Kidney (tissue), 14 donors: Measurements from ENCODE around the gene SLC25A22. TPM values are rescaled to one million over a fixed set of nuclear protein-coding genes. Genes with fewer than 3 reads are reported as not detected.

Experiments
- DNase-seq, 5 donors: peaks; one replicate each; pipeline ENCODE4 v3.0.0-alpha.2; 2013 to 2020
- FAIRE-seq: peaks from 2 replicates; lab custom pipeline; 2012; peaks lifted over from hg19 to GRCh38; lab: Jason Lieb, UNC
- H3K27ac ChIP-seq, 2 donors: one replicate each; pipeline ENCODE4 v1.7.0; 2013; ENCODE audit warnings: low read depth in 2 of 2, low read length in 2 of 2, inconsistent platforms in 1 of 2
- H3K27me3 ChIP-seq: one replicate; pipeline ENCODE4 v1.7.1; 2013; ENCODE audit warnings: low read length, inconsistent platforms; ENCODE audit not compliant: control insufficient read depth, insufficient read depth
- H3K36me3 ChIP-seq, 3 donors: one replicate each; pipeline versions ENCODE4 v1.7.0 to v1.7.1; 2013; ENCODE audit warnings: low read length in 3 of 3, control low read depth in 1 of 3, inconsistent platforms in 1 of 3; ENCODE audit not compliant: insufficient read depth in 3 of 3, control insufficient read depth in 2 of 3
- H3K4me1 ChIP-seq, 3 donors: one replicate each; pipeline versions ENCODE4 v1.7.0 to v1.7.1; 2013; ENCODE audit warnings: low read length in 3 of 3, inconsistent platforms in 1 of 3, low read depth in 1 of 3; ENCODE audit not compliant: control insufficient read depth in 2 of 3, insufficient read depth in 2 of 3
- H3K4me3 ChIP-seq, 3 donors: one replicate each; pipeline versions ENCODE4 v1.7.0 to v1.8.1; 2013; ENCODE audit warnings: low read length in 3 of 3, control low read depth in 1 of 3, inconsistent platforms in 1 of 3
- H3K9ac ChIP-seq, 3 donors: one replicate each; pipeline versions ENCODE4 v1.7.0 to v1.7.1; 2013; ENCODE audit warnings: low read length in 3 of 3, control low read depth in 1 of 3, inconsistent platforms in 1 of 3
- H3K9me3 ChIP-seq, 3 donors: one replicate each; pipeline versions ENCODE4 v1.7.0 to v1.7.1; 2013; ENCODE audit warnings: low read length in 3 of 3, control low read depth in 1 of 3, inconsistent platforms in 1 of 3; ENCODE audit not compliant: control insufficient read depth in 2 of 3, insufficient read depth in 1 of 3
- intact Hi-C: fragments of 100-400 bp; cut with DNase I; formaldehyde crosslinking; loops from one replicate; pipeline ENCODE4 v1.11.1; 2022
- polyA plus RNA-seq: library from polyadenylated mRNA; stranded (reverse); fragments of 350-450 nt; fragmentation: Illumina TruSeq; extraction: RNeasy Lipid Tissue Mini Kit (QIAGEN cat#74804); gene quantifications from one replicate; pipeline ENCODE4 v1.2.3, GENCODE V29; 2014; ENCODE audit warnings: low read depth, low replicate concordance; ENCODE audit not compliant: insufficient read depth
- total RNA-seq: library from RNA; stranded (reverse); fragmentation: NEBNext Ultra II Directional; extraction: Animal tissue kit (Norgen Biotek cat#: 25700); gene quantifications from one replicate; pipeline ENCODE4 v1.2.1, GENCODE V29; 2021
- TF ChIP-seq, protein P1 (sequence below): IDR thresholded peaks from 3 replicates; pipeline ENCODE4 v1.5.1; 2012; ENCODE audit warnings: mild to moderate bottlenecking, moderate library complexity, borderline replicate concordance; ENCODE audit not compliant: insufficient read depth; ENCODE audit errors: extremely low read depth
- donor health status: control.
- donor health status: control.
- donor health status: control.
- donor health status: control.
- donor health status: control.
- donor health status: DM: yes; HTN: yes; CAD: no.
- donor health status: Normal renal cell carcinoma (clear cell type).

Gene SLC25A22
- total and polyA plus RNA-seq, 2 donors from 2014 or later, result 14.3 to 17.8 TPM

DNA sequence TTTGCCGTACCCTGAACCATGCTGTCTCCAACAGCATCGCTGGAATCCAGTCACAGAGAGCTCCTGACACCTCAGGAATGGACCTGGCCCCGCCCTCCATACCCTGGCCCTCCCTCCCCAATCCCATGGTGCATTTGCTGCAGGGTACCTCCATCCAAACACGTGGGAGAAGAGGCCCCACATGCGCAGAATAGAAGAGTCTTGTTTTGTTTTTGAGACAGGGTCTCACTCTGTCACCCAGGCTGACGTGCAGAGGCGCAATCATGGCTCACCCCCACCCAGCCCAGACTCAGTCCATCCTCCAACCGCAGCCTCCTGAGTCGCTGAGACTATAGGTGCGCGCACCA, 18.3 kb upstream of the SLC25A22 start:
- H3K36me3 ChIP-seq, result peaks cover 6 to 14% (median 10%) of the 10 kb centered on the region in 3 donors
- no peaks in the 10 kb centered on the region for H3K27me3 ChIP-seq
- no peak overlapping the region for H3K27ac ChIP-seq
- intact Hi-C loops, result no loop called here
- H3K4me3 ChIP-seq, result no peak overlapping the region
- TF ChIP-seq, protein P1, sequence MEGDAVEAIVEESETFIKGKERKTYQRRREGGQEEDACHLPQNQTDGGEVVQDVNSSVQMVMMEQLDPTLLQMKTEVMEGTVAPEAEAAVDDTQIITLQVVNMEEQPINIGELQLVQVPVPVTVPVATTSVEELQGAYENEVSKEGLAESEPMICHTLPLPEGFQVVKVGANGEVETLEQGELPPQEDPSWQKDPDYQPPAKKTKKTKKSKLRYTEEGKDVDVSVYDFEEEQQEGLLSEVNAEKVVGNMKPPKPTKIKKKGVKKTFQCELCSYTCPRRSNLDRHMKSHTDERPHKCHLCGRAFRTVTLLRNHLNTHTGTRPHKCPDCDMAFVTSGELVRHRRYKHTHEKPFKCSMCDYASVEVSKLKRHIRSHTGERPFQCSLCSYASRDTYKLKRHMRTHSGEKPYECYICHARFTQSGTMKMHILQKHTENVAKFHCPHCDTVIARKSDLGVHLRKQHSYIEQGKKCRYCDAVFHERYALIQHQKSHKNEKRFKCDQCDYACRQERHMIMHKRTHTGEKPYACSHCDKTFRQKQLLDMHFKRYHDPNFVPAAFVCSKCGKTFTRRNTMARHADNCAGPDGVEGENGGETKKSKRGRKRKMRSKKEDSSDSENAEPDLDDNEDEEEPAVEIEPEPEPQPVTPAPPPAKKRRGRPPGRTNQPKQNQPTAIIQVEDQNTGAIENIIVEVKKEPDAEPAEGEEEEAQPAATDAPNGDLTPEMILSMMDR, result no peak
- DNase-seq (no peak), FAIRE-seq (no peak)
- no peak overlapping the region for H3K9ac ChIP-seq
- H3K9me3 ChIP-seq, result no peaks in the 10 kb centered on the region
- H3K4me1 ChIP-seq, result peaks cover 0 to 20% (median 15%) of the 10 kb centered on the region in 3 donors

DNA sequence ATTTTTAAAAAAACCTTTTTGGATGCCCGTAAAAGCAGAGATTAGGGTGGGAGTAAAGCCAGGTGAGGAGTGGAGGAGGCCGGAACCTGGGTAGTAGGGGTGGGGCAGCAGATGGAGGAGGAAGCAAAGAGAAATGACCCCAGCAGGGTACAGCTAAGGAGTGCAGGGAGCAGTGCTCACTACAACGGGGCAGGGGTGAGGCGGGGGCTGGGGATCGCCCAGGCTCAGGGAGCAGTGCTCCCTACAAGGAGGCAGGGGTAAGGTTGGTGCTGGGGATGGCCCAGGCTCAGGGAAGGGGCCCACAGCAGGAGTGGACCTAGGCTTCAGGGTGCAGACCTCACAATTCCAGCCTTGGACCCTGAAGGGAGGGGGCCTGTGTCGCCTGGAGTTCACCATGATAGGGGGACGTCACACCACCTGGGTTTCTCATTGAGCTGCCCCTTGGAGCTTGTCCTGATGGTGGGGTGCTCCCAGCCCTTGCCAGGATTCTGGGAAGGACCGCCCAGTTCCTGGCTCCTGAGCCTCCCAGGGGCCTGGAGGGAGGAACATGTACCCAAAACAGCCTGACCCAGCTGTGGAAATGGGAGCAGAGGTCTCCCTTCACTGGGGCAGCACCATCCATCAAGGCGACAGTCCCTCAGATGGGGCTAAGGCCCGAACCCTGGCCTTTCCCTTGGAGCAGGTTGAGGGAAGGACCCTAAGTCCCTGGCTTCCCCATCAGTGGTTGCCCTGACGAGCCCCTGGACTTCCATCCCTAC, 17.8 kb upstream of the SLC25A22 start:
- Histone ChIP-seq H3K9me3 (no peaks in the 10 kb centered on the region), H3K9ac (no peak overlapping the region), H3K27me3 (no peaks in the 10 kb centered on the region), H3K4me3 (no peak overlapping the region), H3K27ac (no peak overlapping the region), H3K4me1 (peaks cover 2 to 20% (median 14%) of the 10 kb centered on the region in 3 donors), H3K36me3 (peaks cover 6 to 14% (median 14%) of the 10 kb centered on the region in 3 donors)
- intact Hi-C loops, result no loop called here
- TF ChIP-seq, protein P1, result no peak
- no peak for DNase-seq
- FAIRE-seq, result no peak

DNA sequence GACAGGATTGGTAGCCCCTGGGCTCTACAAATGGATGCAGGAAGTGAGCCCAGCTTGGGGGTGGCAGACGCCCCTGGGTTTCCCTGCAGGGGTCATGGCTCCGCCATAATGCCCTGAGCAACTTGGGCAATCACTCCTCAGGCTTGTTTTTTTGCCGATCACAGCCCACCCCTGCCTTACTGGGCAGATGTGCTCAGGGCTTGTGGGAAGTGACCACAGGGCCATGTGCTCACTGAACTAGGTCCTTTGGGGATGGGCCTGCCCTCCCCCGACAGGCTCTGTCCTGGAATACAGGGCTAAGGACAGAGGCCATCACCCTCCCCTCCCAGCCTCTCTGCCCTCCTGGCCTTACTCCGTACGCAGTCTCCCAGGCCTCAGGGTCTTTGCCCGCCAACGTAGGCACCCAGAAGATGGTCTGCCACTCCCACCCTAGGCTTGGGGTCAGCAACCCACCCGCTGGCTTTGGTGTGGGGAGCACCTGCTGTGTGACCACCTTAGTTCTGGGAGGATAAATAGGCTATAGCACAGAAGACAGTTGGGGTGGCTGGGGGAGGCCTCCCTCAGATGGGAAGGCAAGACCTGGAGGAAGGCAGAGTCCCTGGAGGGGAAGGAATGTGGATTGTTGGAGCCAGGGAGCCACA, 15.5 kb upstream of the SLC25A22 start:
- H3K4me3 ChIP-seq, result no peak overlapping the region
- FAIRE-seq, result no peak
- no peaks in the 10 kb centered on the region for H3K9me3 ChIP-seq
- intact Hi-C loops, result no loop called here
- H3K27me3 ChIP-seq, result no peaks in the 10 kb centered on the region
- H3K4me1 ChIP-seq, result peaks cover 2 to 21% (median 7%) of the 10 kb centered on the region in 3 donors
- H3K36me3 ChIP-seq, result peaks cover 6 to 14% (median 14%) of the 10 kb centered on the region in 3 donors
- H3K27ac ChIP-seq, result no peak overlapping the region
- TF ChIP-seq, protein P1, result no peak
- no peak overlapping the region for H3K9ac ChIP-seq
- no peak for DNase-seq
